ENCODE measurements around the gene DENND2D.

DNA sequence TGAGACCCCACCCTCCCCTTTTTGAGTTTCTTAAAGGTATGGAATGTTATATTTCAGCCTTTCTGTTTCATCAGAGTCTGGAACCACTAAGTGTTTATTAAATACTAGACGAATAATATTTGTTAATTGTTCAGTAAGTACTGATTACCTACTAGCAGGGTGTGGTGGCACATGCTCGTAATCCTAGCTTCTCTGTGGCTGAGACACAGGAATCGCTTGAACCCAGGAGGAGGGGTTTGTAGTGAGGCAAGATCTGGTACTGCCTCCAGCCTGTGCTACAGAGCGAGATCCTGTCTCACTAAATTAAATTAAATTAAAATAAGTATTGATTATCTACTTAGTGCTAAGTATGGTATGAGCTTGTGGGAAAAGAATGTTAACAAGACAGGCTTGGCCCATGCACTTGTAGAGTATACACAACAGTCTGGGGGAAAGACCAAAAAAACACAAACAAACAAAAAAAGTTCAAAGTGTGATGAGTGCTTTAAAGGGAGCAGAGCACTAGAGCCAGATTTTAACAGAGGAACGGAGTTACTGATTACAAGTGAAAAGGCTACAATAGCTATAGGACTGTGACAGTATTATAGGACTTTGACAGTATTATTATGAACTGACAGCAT, 58.0 kb downstream of the DENND2D start:
- TF ChIP-seq SRF (IDR thresholded peaks at IDR 0.05; ENCODE audit: low read depth in 2 of 2, low read length in 2 of 2) (no peak), ZSCAN29 (IDR thresholded peaks at IDR 0.05) (no peak), EZH2 (IDR thresholded peaks at IDR 0.05; ENCODE audit: borderline replicate concordance, control insufficient read depth, low read depth, low read length) (no peak), MEF2B (IDR thresholded peaks at IDR 0.05; ENCODE audit: partially characterized antibody, poor library complexity, severe bottlenecking) (no peak), SREBF2 (IDR thresholded peaks at IDR 0.05; ENCODE audit: low read length) (no peak), POLR2A (IDR thresholded peaks at IDR 0.05; ENCODE audit: low read depth, low read length) (no peak), POLR2AphosphoS5 (IDR thresholded peaks at IDR 0.05; ENCODE audit: low read length) (no peak), RCOR1 (conservative IDR thresholded peaks at IDR 0.05; ENCODE audit: low read depth, low read length) (no peak)
- TF ChIP-seq, protein P1, sequence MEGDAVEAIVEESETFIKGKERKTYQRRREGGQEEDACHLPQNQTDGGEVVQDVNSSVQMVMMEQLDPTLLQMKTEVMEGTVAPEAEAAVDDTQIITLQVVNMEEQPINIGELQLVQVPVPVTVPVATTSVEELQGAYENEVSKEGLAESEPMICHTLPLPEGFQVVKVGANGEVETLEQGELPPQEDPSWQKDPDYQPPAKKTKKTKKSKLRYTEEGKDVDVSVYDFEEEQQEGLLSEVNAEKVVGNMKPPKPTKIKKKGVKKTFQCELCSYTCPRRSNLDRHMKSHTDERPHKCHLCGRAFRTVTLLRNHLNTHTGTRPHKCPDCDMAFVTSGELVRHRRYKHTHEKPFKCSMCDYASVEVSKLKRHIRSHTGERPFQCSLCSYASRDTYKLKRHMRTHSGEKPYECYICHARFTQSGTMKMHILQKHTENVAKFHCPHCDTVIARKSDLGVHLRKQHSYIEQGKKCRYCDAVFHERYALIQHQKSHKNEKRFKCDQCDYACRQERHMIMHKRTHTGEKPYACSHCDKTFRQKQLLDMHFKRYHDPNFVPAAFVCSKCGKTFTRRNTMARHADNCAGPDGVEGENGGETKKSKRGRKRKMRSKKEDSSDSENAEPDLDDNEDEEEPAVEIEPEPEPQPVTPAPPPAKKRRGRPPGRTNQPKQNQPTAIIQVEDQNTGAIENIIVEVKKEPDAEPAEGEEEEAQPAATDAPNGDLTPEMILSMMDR (IDR thresholded peaks at IDR 0.05 in 2 of 3, conservative IDR thresholded peaks at IDR 0.05 in 1 of 3; ENCODE audit: control insufficient read depth in 2 of 3, extremely low read depth in 1 of 3, insufficient read depth in 1 of 3, low read depth in 3 of 3, low read length in 3 of 3), result no peak
- TF ChIP-seq, protein P2, sequence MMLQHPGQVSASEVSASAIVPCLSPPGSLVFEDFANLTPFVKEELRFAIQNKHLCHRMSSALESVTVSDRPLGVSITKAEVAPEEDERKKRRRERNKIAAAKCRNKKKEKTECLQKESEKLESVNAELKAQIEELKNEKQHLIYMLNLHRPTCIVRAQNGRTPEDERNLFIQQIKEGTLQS (IDR thresholded peaks at IDR 0.05; ENCODE audit: borderline replicate concordance, extremely low read depth, low read depth, low read length), result no peak
